ENCODE results near the gene SPEG.

SPEG gene

DNA sequence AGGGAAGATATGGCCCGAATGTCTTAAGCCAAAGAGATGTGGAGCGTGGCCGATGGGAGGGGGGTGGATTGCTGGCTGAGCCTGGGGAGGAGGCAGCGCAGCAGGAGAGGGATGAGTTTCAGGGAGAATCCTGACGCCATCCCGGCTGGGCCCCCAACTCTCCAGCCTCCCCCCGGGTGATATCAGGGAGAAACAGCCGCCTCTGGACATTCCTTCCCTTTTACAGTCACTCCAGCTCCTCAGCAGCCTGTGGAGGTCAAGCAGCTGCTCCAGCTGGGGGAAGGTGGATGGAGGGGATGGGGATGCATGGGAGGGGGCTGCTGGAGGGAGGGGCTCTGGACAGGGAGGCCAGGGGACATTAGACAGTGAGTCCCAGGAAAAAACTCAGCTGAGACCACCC lies 26.0 kb upstream of the SPEG start:
- no peak for TF ChIP-seq ARNTL (CRISPR knock-in tag; IDR thresholded peaks at IDR 0.05; ENCODE audit: borderline replicate concordance, low read depth)
- TF ChIP-seq CSDC2 (CRISPR knock-in tag; IDR thresholded peaks at IDR 0.05) = no peak
- no peak for TF ChIP-seq ZFP30 (CRISPR knock-in tag; IDR thresholded peaks at IDR 0.05)
- TF ChIP-seq, protein P1, sequence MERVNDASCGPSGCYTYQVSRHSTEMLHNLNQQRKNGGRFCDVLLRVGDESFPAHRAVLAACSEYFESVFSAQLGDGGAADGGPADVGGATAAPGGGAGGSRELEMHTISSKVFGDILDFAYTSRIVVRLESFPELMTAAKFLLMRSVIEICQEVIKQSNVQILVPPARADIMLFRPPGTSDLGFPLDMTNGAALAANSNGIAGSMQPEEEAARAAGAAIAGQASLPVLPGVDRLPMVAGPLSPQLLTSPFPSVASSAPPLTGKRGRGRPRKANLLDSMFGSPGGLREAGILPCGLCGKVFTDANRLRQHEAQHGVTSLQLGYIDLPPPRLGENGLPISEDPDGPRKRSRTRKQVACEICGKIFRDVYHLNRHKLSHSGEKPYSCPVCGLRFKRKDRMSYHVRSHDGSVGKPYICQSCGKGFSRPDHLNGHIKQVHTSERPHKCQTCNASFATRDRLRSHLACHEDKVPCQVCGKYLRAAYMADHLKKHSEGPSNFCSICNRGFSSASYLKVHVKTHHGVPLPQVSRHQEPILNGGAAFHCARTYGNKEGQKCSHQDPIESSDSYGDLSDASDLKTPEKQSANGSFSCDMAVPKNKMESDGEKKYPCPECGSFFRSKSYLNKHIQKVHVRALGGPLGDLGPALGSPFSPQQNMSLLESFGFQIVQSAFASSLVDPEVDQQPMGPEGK (CRISPR knock-in tag; IDR thresholded peaks at IDR 0.05; ENCODE audit: borderline replicate concordance) = no peak
- TF ChIP-seq, protein P2, sequence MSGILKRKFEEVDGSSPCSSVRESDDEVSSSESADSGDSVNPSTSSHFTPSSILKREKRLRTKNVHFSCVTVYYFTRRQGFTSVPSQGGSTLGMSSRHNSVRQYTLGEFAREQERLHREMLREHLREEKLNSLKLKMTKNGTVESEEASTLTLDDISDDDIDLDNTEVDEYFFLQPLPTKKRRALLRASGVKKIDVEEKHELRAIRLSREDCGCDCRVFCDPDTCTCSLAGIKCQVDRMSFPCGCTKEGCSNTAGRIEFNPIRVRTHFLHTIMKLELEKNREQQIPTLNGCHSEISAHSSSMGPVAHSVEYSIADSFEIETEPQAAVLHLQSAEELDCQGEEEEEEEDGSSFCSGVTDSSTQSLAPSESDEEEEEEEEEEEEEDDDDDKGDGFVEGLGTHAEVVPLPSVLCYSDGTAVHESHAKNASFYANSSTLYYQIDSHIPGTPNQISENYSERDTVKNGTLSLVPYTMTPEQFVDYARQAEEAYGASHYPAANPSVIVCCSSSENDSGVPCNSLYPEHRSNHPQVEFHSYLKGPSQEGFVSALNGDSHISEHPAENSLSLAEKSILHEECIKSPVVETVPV (CRISPR knock-in tag; IDR thresholded peaks at IDR 0.05) = no peak
- TF ChIP-seq, protein P3, sequence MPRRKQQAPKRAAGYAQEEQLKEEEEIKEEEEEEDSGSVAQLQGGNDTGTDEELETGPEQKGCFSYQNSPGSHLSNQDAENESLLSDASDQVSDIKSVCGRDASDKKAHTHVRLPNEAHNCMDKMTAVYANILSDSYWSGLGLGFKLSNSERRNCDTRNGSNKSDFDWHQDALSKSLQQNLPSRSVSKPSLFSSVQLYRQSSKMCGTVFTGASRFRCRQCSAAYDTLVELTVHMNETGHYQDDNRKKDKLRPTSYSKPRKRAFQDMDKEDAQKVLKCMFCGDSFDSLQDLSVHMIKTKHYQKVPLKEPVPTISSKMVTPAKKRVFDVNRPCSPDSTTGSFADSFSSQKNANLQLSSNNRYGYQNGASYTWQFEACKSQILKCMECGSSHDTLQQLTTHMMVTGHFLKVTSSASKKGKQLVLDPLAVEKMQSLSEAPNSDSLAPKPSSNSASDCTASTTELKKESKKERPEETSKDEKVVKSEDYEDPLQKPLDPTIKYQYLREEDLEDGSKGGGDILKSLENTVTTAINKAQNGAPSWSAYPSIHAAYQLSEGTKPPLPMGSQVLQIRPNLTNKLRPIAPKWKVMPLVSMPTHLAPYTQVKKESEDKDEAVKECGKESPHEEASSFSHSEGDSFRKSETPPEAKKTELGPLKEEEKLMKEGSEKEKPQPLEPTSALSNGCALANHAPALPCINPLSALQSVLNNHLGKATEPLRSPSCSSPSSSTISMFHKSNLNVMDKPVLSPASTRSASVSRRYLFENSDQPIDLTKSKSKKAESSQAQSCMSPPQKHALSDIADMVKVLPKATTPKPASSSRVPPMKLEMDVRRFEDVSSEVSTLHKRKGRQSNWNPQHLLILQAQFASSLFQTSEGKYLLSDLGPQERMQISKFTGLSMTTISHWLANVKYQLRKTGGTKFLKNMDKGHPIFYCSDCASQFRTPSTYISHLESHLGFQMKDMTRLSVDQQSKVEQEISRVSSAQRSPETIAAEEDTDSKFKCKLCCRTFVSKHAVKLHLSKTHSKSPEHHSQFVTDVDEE (CRISPR knock-in tag; IDR thresholded peaks at IDR 0.05) = no peak
- no peak for TF ChIP-seq OSR1 (CRISPR knock-in tag; IDR thresholded peaks at IDR 0.05)
- TF ChIP-seq, protein P4, sequence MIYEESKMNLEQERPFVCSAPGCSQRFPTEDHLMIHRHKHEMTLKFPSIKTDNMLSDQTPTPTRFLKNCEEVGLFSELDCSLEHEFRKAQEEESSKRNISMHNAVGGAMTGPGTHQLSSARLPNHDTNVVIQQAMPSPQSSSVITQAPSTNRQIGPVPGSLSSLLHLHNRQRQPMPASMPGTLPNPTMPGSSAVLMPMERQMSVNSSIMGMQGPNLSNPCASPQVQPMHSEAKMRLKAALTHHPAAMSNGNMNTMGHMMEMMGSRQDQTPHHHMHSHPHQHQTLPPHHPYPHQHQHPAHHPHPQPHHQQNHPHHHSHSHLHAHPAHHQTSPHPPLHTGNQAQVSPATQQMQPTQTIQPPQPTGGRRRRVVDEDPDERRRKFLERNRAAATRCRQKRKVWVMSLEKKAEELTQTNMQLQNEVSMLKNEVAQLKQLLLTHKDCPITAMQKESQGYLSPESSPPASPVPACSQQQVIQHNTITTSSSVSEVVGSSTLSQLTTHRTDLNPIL (CRISPR knock-in tag; IDR thresholded peaks at IDR 0.05; ENCODE audit: low read depth) = no peak
- no peak for TF ChIP-seq ZNF70 (CRISPR knock-in tag; IDR thresholded peaks at IDR 0.05)
- TF ChIP-seq TCF4 (CRISPR knock-in tag; IDR thresholded peaks at IDR 0.05; ENCODE audit: borderline replicate concordance) = no peak
- TF ChIP-seq BACH2 (CRISPR knock-in tag; IDR thresholded peaks at IDR 0.05; ENCODE audit: borderline replicate concordance) = no peak
- no peak for TF ChIP-seq ZNF8 (CRISPR knock-in tag; IDR thresholded peaks at IDR 0.05)
- TF ChIP-seq ISL1 (CRISPR knock-in tag; IDR thresholded peaks at IDR 0.05) = no peak
- TF ChIP-seq ESRRG (CRISPR knock-in tag; IDR thresholded peaks at IDR 0.05) = no peak
- TF ChIP-seq ZNF565 (CRISPR knock-in tag; conservative IDR thresholded peaks at IDR 0.05; ENCODE audit: low read depth) = no peak
- TF ChIP-seq, protein P5, sequence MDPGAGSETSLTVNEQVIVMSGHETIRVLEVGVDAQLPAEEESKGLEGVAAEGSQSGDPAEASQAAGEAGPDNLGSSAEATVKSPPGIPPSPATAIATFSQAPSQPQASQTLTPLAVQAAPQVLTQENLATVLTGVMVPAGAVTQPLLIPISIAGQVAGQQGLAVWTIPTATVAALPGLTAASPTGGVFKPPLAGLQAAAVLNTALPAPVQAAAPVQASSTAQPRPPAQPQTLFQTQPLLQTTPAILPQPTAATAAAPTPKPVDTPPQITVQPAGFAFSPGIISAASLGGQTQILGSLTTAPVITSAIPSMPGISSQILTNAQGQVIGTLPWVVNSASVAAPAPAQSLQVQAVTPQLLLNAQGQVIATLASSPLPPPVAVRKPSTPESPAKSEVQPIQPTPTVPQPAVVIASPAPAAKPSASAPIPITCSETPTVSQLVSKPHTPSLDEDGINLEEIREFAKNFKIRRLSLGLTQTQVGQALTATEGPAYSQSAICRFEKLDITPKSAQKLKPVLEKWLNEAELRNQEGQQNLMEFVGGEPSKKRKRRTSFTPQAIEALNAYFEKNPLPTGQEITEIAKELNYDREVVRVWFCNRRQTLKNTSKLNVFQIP (CRISPR knock-in tag; IDR thresholded peaks at IDR 0.05; ENCODE audit: borderline replicate concordance, low read depth) = no peak
- TF ChIP-seq GLIS3 (CRISPR knock-in tag; IDR thresholded peaks at IDR 0.05) = no peak
- no peak for ATAC-seq

DNA sequence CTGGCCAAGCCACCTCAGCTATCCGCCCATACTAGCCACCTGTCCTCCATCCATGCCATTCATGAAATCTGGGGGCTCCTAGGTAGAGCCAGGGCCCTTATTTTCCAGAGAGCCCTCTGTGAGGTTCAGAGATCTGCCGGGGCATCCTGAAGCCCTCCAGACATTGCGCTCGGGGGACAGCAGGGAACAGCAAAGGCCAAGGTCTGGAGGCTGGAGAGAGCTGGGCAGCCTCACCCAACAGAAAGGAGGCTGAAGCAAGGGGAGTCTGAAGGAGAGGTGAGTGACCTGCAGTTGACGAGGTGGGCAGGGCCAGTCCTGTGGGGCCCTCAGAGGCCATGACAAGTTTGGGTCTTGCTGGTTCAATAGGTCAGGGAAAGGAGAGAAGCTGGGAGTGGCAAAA lies 25.0 kb upstream of the SPEG start:
- ATAC-seq = no peak
- TF ChIP-seq OSR1 (CRISPR knock-in tag; IDR thresholded peaks at IDR 0.05) (no peak), ZNF565 (CRISPR knock-in tag; conservative IDR thresholded peaks at IDR 0.05; ENCODE audit: low read depth) (no peak), ESRRG (CRISPR knock-in tag; IDR thresholded peaks at IDR 0.05) (no peak), GLIS3 (CRISPR knock-in tag; IDR thresholded peaks at IDR 0.05) (no peak), ZC3H10 (CRISPR knock-in tag; IDR thresholded peaks at IDR 0.05) (no peak)
- TF ChIP-seq, protein P4 (CRISPR knock-in tag; IDR thresholded peaks at IDR 0.05; ENCODE audit: low read depth) = no peak
- TF ChIP-seq, protein P3 (CRISPR knock-in tag; IDR thresholded peaks at IDR 0.05) = no peak

Data from SK-N-SH treated with all-trans-retinoic acid at 6 μM for 48 hours (cell line).